Liver (tissue), 3 donors: ENCODE data around the gene PAFAH1B2.
A peak's percentile ranks its signal among the peaks of the same experiment; 100 is the strongest.

Experiments
- ATF3 ChIP-seq: IDR thresholded peaks from 2 replicates; pipeline ENCODE4 v1.6.1; 2016; ENCODE audit warnings: antibody characterized with exemption
- CTCF ChIP-seq: fragments of 150-350 bp; IDR thresholded peaks from 2 replicates; pipeline ENCODE4 v1.5.1; 2017; ENCODE audit warnings: improper control_type of control experiment, low read depth, low read length; ENCODE audit not compliant: missing input control
- GABPA ChIP-seq, 2 donors: IDR thresholded peaks in 1 of 2; conservative IDR thresholded peaks in 1 of 2; 2 replicates each; pipeline ENCODE4 v1.6.1; 2016; ENCODE audit warnings: antibody characterized with exemption in 2 of 2, mild to moderate bottlenecking in 1 of 2, moderate library complexity in 1 of 2
- NR2F2 ChIP-seq: IDR thresholded peaks from 2 replicates; pipeline ENCODE4 v1.6.1; 2016; ENCODE audit warnings: antibody characterized with exemption
- RAD21 ChIP-seq, 2 donors: IDR thresholded peaks; 2 replicates each; pipeline ENCODE4 v1.6.1; 2016; ENCODE audit warnings: antibody characterized with exemption in 2 of 2, mild to moderate bottlenecking in 2 of 2
- RXRA ChIP-seq, 2 donors: IDR thresholded peaks; 2 replicates each; pipeline ENCODE4 v1.6.1; 2017 to 2018; ENCODE audit warnings: antibody characterized with exemption in 2 of 2, mild to moderate bottlenecking in 1 of 2
- TAF1 ChIP-seq: conservative IDR thresholded peaks from 2 replicates; pipeline ENCODE4 v1.6.1; 2016; ENCODE audit warnings: antibody characterized with exemption, mild to moderate bottlenecking
- YY1 ChIP-seq: IDR thresholded peaks from 2 replicates; pipeline ENCODE4 v1.6.1; 2016; ENCODE audit warnings: antibody characterized with exemption, mild to moderate bottlenecking
- TF ChIP-seq, protein P1 (sequence below): IDR thresholded peaks from 2 replicates; pipeline ENCODE4 v1.6.1; 2016; ENCODE audit warnings: antibody characterized with exemption
- TF ChIP-seq, protein P2 (sequence below): IDR thresholded peaks from 2 replicates; pipeline ENCODE4 v1.6.1; 2016; ENCODE audit warnings: antibody characterized with exemption, mild to moderate bottlenecking
- donor health status: healthy.
- donor health status: healthy.

DNA sequence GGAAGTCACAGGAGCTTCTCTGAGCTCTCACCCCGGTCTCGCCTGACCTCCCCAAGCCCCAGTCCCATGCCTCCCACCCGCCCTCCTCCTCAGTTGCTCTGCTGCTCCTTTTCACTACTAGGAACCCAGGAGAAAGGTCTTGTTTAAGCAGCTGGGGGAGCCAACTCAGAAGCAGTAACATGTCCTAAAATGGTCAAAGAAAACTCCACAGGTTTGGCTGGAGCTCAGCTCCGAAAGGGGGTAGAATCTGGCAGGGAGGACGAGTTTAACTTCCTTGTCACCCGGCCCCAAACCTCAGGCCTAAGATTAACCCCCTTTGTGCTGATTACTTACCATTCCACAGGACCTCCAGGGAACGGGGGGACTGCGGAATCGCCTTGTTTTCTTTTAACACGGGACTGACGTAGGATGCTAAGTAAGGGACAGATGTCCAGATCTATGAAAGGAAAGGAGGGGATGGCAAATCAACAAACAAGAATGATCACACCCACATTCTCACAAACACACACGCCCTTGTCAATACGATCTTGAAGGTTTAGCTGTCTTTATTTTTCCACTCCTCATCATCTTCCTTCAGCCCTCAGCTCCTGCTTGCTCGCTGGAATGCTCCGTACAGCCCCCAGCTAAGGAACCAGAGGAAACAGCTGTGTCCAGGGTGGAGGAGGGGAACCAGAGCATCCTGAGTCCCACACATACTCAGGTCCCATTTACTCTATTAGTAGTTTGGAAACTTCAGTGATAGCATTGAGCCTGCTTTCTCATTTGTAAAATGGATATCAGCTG, 74.2 kb downstream of the PAFAH1B2 start:
- TF ChIP-seq, protein P1, sequence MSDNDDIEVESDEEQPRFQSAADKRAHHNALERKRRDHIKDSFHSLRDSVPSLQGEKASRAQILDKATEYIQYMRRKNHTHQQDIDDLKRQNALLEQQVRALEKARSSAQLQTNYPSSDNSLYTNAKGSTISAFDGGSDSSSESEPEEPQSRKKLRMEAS, result no peak
- TF ChIP-seq CTCF (peak; percentile 11), RAD21 (IDR thresholded peaks at IDR 0.05) (no peak), TAF1 (no peak), YY1 (no peak), ATF3 (no peak), NR2F2 (no peak), GABPA (IDR thresholded peaks at IDR 0.05 in 1 of 2, conservative IDR thresholded peaks at IDR 0.05 in 1 of 2) (no peak), RXRA (IDR thresholded peaks at IDR 0.05) (no peak)
- TF ChIP-seq, protein P2, sequence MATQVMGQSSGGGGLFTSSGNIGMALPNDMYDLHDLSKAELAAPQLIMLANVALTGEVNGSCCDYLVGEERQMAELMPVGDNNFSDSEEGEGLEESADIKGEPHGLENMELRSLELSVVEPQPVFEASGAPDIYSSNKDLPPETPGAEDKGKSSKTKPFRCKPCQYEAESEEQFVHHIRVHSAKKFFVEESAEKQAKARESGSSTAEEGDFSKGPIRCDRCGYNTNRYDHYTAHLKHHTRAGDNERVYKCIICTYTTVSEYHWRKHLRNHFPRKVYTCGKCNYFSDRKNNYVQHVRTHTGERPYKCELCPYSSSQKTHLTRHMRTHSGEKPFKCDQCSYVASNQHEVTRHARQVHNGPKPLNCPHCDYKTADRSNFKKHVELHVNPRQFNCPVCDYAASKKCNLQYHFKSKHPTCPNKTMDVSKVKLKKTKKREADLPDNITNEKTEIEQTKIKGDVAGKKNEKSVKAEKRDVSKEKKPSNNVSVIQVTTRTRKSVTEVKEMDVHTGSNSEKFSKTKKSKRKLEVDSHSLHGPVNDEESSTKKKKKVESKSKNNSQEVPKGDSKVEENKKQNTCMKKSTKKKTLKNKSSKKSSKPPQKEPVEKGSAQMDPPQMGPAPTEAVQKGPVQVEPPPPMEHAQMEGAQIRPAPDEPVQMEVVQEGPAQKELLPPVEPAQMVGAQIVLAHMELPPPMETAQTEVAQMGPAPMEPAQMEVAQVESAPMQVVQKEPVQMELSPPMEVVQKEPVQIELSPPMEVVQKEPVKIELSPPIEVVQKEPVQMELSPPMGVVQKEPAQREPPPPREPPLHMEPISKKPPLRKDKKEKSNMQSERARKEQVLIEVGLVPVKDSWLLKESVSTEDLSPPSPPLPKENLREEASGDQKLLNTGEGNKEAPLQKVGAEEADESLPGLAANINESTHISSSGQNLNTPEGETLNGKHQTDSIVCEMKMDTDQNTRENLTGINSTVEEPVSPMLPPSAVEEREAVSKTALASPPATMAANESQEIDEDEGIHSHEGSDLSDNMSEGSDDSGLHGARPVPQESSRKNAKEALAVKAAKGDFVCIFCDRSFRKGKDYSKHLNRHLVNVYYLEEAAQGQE, result no peak
